GM18502 (cell line): ENCODE measurements around the gene CEP295NL.
"Not testable (repeated sequence)": the region's sequence is repeated elsewhere in the genome, so short reads cannot be mapped to it uniquely, and the experiment has no call there.

Source experiments
- ATAC-seq: cut with Tn5 transposase; IDR thresholded peaks from one replicate; pipeline ENCODE4 v1.9.1; 2021; ENCODE audit warnings: mild to moderate bottlenecking; ENCODE audit not compliant: unreplicated experiment, poor library complexity

The CEP295NL gene

GRCh38 chr17:78873519-78874340, 29.3 kb downstream of the CEP295NL start:
- ATAC-seq = no peak

DNA sequence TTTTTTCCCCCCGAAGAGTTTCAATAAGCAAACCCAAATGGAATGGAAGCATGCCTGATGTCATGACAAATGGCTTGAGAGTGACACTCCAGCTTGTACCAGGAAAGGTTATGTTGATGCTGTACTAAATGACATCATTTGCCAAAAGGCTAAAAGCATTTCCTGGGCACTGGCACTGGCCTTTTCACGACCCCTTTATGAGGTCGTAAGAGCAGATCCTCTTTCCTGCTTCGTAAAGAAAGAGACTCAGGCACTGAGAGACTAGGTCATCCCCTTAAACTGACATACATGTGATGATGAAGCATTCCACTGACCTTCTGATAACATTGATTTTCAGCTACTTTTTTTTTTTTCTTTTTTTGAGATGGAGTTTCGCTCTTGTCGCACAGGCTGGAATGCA, 30.5 kb downstream of the CEP295NL start:
- no peak for ATAC-seq

GRCh38 chr17:78870621-78871020, 32.4 kb downstream of the CEP295NL start:
- ATAC-seq = no peak

DNA sequence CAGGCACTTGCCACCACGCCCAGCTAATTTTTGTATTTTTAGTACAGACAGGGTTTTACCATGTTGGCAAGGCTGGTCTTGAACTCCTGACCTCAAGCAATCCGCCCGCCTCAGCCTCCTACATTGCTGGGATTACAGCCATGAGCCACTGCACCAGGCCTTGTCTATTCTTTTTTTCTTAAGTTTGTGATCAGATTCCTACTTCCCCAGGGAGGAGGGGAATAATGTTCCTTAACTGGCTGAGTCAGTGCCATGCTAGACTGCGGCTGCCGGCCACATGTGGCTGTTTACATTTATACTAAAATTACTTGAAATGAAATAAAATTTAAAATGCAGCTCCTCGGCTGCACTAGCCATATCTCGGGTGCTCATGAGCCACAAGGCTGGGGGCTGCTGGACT, 34.6 kb downstream of the CEP295NL start:
- ATAC-seq = no peak

DNA sequence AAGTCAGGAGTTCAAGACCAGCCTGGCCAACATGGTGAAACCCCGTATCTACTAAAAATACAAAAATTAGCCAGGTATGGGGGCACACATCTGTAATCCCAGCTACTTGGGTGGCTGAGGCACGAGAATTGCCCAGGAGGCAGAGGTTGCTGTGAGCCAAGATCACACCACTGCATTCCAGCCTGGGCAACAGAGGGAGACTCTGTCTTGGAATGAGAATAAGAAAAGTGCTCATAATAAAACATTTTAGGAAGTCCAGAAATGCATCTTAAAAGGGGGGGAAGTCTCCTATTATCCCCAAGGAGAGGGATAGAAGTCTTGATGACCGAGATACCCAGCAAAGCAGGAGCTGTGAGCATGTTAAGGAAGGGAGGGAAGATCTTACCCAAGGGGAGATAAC, 36.0 kb downstream of the CEP295NL start:
- not testable (repeated sequence) for ATAC-seq

GRCh38 chr17:78865682-78866390, 37.2 kb downstream of the CEP295NL start:
- ATAC-seq = no peak

DNA sequence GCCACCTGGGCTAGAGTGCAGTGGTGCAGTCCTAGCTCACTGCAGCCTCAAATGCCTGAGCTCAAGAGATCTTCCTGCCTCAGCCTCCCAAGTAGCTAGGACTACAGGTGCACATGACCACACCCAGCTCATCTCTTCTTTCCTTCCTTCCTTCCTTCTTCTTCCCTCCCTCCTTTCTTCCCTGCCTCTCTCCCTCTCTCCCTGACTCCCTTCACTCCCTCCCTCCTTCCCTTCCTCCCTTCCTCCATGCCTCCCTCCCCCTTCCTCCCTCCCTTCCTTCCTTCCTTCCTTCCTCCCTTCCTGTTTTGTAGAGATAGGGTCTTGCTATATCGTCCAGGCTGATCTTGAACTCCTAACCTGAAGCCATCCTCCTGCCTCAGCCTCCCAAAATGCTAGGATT, 38.9 kb downstream of the CEP295NL start:
- ATAC-seq = no peak

- ATAC-seq = no peak
Observed at GRCh38 chr17:78862073-78863023, 40.7 kb downstream of the CEP295NL start.

- ATAC-seq = no peak
Observed at GRCh38 chr17:78861229-78861628, 41.8 kb downstream of the CEP295NL start.

DNA sequence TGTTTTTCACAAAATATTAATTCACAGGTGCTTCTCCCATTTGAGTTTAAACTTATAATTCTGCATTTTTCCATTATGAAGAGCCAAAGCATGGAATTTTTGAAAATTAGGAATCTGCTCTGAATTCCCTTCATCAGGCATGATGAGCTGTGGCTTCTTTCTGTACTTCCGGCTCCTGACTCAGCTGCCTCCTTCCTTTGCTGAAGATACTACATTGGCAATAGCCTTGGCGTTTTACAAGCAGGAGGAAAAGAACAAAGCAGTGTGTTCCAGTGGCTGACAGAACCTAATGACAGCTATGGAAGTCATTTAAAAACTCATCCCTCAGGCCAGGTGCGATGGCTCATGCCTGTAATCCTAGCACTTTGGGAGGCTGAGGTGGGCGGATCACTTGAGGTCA, 44.0 kb downstream of the CEP295NL start:
- ATAC-seq = no peak

- ATAC-seq = no peak
Observed at GRCh38 chr17:78857266-78857665, 45.7 kb downstream of the CEP295NL start.

DNA sequence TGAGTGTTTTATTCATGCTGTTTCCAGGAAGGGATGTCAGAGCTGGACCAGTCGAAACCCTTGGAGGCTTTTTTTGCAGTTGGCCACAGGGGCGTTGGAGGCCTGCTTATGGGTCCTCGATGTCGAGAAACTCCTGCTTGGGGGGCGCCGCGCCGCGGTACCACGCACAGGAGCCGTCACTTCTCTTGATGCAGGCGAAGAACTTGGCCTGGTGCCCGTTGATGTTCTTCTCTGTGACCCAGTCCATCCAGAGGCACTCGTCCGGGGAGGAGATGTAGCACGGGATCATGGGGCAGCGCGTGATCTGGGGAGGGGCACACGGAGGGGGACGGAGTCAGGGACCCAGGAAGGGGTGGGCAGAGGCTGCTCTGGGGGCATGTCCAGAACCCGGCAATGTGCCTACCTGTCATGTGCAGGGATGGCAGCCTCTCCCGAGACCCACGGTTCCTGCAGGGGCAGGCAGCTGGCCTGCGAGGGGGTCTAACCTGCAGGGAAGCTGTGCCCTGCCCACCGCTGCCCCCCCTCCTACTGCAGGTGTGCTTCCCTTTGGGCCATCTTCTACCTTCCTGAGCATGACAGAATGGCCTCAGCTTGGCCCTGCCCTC, 47.3 kb downstream of the CEP295NL start:
- no peak for ATAC-seq

DNA sequence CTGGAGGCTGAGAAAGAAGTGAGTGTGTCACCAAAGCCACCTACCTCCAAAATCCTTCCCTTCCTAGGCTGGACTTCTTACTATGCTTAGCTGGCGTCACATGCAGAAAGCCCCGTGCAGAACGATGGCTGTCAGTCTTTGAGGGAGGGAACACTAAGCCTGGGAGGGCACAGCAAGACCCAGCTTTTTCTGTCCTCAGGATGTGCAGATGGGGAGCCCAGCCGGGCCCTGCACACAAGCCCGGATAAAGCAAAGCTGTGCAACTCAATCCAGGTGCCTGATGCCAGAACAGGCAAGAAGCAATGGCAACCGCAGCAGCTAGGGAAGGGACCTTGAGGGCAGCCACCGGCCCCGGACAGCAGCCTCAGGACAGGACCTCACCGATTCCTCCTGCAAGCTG, 48.5 kb downstream of the CEP295NL start:
- ATAC-seq = no peak

GRCh38 chr17:78853926-78854394, 49.0 kb downstream of the CEP295NL start:
- ATAC-seq = no peak

- no peak for ATAC-seq
Observed at GRCh38 chr17:78852709-78853121, 50.3 kb downstream of the CEP295NL start.

- no peak for ATAC-seq
Observed at GRCh38 chr17:78849026-78849425, 54.0 kb downstream of the CEP295NL start.

- ATAC-seq = no peak
Observed at GRCh38 chr17:78847052-78847451, 55.9 kb downstream of the CEP295NL start.

DNA sequence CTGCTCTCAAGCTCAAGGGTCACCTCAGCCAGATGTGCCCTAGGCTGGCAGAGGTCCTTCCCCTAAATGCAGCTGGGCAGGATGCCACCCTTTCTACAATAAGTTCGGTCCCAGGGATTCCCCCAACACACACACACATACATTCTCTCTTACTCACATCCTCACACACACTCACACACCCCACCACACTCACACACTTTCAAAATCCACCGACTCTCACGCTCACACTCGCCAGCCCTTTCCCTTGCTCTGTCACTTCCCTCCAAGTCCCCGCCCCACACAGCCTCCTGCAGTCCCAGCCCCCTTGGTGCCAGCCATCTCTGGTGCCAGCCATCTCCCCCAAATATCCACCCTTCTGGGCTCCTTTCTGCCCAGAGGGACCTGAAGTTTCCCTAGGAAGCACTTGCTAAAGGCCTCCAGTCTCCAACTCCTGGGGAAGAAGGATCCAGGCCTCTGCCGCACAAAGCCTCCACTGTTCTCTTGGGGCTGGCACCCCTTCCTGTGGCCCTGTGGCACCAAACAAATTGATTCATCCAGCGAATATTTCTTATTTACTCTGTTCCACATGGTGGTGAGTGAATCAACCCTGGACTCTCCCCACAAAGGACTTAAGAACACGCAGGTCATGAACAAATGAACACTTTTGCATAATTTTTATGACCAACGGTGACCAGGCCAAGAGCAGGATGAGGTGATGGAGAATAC, 58.5 kb downstream of the CEP295NL start:
- no peak for ATAC-seq

GRCh38 chr17:78842881-78843565, 60.0 kb downstream of the CEP295NL start:
- ATAC-seq = no peak
